ENCODE data around the gene LTBP1. TPM values are rescaled to one million over a fixed set of nuclear protein-coding genes. Genes with fewer than 3 reads are reported as not detected.
"Not testable (repeated sequence)": the region's sequence is repeated elsewhere in the genome, so short reads cannot be mapped to it uniquely, and the experiment has no call there.

LTBP1 gene
- total RNA-seq, 1 donor from 2014 or later, result 43.9 TPM

DNA sequence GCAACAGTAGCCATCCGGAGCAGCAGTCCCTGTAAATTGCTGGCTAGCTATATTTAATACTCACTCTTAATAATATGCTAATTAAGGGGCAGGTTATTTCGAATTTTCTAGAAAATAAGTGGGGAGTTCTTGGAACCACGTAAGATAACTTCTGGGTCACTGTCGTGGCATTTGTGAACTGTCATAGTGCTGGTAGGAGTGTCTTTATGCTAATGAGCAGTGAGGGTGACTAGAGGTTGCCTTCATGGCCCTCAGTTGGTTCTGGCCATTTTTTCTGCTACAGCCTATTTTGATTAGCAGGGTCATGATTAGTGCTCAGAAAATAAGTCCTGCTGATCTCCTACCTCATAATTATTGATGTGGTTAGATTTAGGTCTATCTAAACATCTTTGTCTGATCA is 279.8 kb downstream of the LTBP1 start:
- TF ChIP-seq, protein P1, sequence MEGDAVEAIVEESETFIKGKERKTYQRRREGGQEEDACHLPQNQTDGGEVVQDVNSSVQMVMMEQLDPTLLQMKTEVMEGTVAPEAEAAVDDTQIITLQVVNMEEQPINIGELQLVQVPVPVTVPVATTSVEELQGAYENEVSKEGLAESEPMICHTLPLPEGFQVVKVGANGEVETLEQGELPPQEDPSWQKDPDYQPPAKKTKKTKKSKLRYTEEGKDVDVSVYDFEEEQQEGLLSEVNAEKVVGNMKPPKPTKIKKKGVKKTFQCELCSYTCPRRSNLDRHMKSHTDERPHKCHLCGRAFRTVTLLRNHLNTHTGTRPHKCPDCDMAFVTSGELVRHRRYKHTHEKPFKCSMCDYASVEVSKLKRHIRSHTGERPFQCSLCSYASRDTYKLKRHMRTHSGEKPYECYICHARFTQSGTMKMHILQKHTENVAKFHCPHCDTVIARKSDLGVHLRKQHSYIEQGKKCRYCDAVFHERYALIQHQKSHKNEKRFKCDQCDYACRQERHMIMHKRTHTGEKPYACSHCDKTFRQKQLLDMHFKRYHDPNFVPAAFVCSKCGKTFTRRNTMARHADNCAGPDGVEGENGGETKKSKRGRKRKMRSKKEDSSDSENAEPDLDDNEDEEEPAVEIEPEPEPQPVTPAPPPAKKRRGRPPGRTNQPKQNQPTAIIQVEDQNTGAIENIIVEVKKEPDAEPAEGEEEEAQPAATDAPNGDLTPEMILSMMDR (conservative IDR thresholded peaks at IDR 0.05; ENCODE audit: low read depth, low read length), result no peak
- no peak overlapping the region for H3K4me3 ChIP-seq (ENCODE audit: low read depth, low read length)
- DNase-seq (ENCODE audit: low read depth), result no peak

DNA sequence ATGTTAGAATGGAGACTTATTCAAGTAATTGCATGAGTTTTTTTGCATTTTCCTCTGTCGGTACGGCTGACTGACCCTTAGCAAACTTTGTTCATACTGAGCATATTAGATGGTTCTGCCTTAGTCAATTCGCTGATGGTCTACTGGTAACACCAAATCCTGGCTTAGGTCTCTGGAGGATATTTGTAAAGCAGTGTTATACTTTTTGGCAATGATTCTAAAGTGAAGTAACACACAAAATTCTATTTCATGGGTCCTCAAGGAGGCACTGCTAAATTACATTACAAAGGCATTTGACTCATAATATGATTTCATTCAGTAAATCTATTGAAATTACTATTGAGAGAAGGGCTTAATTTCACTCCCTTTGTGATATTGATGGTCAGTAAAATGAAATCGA is 282.9 kb downstream of the LTBP1 start:
- DNase-seq (ENCODE audit: low read depth), result no peak
- TF ChIP-seq, protein P1 (conservative IDR thresholded peaks at IDR 0.05; ENCODE audit: low read depth, low read length), result no peak
- H3K4me3 ChIP-seq (ENCODE audit: low read depth, low read length), result no peak overlapping the region

DNA sequence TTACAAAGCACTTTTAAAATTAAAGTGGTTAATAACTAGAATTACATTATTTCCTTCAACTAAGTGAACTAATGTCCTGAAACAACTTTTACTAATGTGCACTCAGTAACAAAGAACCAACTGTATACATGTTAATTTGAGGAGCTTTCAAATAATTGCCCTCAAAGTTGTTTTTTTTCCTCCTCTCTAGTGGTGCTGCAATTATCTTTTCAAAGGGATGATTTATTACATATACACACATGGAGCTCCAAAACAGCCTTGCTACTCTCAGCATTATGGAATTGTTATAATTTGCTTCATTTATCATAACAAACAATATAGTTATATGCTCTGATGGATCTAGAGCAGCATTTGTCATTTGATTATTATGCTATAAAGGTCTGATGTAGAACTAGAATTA is 283.4 kb downstream of the LTBP1 start:
- TF ChIP-seq, protein P1 (conservative IDR thresholded peaks at IDR 0.05; ENCODE audit: low read depth, low read length), result no peak
- no peak for DNase-seq (ENCODE audit: low read depth)
- H3K4me3 ChIP-seq (ENCODE audit: low read depth, low read length), result no peak overlapping the region

DNA sequence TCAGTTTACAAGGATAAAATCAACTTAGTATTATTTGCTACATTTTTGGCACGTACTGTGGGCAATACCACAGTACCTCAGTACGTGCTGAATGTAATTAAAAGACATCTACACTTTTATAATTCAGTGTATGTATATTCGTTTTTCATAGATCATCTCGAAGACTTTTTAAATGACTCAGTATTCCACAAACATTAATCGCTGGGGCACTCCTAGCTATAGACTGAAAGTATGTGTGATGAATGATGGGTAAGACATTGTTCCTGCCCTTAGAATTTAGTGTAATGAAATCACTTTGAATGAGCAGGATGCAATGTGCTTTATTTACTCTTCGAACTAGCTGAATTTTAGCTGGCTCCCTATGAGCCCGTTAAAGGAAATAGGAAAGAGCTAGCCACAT is 284.1 kb downstream of the LTBP1 start:
- no peak for DNase-seq (ENCODE audit: low read depth)
- no peak overlapping the region for H3K4me3 ChIP-seq (ENCODE audit: low read depth, low read length)
- TF ChIP-seq, protein P1 (conservative IDR thresholded peaks at IDR 0.05; ENCODE audit: low read depth, low read length), result no peak

DNA sequence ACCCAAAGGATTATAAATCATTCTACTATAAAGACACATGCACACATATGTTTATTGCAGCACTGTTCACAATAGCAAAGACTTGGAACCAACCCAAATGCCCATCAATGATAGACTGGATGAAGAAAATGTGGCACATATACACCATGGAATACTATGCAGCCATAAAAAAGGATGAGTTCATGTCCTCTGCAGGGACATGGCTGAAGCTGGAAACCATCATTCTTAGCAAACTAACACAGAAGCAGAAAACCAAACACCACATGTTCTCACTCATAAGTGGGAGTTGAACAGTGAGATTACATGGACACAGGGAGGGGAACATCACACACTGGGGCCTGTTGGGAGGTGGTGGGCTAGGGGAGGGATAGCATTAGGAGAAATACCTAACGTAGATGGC is 288.8 kb downstream of the LTBP1 start:
- not testable (repeated sequence) for DNase-seq (ENCODE audit: low read depth); H3K4me3 ChIP-seq (ENCODE audit: low read depth, low read length)

DNA sequence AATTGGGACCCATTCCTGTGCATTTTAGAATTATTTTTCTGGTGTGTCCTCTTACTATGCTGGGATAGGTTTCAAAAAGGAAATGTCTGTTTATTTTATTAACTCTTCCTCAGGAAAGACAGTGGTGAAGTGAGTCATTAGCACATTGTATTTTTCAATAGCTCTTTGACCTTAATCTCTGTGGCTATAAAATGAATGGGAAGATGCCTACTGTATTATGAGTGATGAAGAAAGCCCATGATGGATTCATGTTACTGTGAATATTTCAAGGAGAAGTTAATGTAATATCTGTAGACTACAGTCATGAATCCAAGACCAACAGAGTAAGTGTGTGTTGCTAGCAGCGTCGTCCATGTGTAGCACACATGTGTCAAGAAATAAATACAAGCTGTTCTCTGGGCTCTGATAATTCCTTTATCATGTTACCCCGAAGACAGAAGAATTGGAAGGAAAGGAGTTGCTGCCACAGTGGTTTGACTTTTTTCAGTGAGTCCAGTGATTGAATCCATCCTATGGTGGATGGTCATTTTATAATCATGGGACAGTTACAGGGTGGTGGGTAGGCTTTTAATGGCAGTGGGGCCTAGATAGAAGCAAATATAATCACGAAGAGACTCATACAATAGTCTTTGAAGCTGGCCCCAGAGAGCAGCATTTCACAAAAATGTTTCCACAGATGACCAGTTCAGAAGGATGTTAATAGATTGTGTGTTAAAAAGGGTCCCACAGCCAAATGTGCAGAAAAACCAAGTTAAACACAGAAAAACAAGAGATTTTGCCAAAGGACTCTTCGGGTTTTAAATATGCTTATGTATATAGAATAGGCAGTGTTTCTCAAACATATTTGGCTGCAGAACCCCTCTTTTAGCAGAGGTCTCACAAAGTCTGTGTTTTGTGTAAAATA is 290.0 kb downstream of the LTBP1 start:
- TF ChIP-seq, protein P1 (conservative IDR thresholded peaks at IDR 0.05; ENCODE audit: low read depth, low read length), result peak; percentile 3
- no peak overlapping the region for H3K4me3 ChIP-seq (ENCODE audit: low read depth, low read length)
- DNase-seq (ENCODE audit: low read depth), result no peak

DNA sequence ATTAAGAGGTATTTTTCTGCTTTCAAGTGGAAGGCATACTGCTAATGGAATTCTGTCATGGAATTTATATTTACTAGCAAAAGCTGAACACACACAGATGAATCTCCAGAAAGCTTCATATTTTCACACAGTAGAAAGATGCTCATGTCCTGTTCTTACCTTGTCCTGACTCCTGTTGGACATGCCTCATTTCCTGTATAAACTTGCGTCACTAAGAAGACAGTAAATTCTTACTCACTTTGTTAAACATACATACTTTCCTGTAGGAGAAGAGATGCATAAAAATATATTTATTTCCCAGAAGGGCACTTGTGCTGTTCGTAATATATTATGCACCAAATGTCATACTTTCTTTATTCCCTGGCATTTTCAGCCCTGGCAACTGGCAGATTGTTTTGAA is 291.4 kb downstream of the LTBP1 start:
- DNase-seq (ENCODE audit: low read depth), result no peak
- TF ChIP-seq, protein P1 (conservative IDR thresholded peaks at IDR 0.05; ENCODE audit: low read depth, low read length), result no peak
- H3K4me3 ChIP-seq (ENCODE audit: low read depth, low read length), result no peak overlapping the region
